Upper lobe of left lung (tissue), 6 donors: ENCODE measurements around the gene PAQR5. TPM values are rescaled to one million over a fixed set of nuclear protein-coding genes. Genes with fewer than 3 reads are reported as not detected.
"Not testable (repeated sequence)": the region's sequence is repeated elsewhere in the genome, so short reads cannot be mapped to it uniquely, and the experiment has no call there.

Experiments used
- ATAC-seq, 2 donors: fragments of 200-7000 bp; cut with Tn5 transposase; one replicate each; pipeline ENCODE4 v1.9.1; 2022; ENCODE audit warnings: mild to moderate bottlenecking in 2 of 2, moderate library complexity in 2 of 2; ENCODE audit not compliant: low FRiP score in 2 of 2
- DNase-seq, 2 donors: peaks; one replicate each; pipeline ENCODE4 v3.0.0-alpha.2; 2019 to 2020
- H3K27ac ChIP-seq, 4 donors: fragments of 200-600 bp; sonication (generic); one replicate each; pipeline ENCODE4 v1.5.1; 2016 to 2019
- H3K27me3 ChIP-seq, 4 donors: fragments of 200-600 bp; sonication (generic); one replicate each; pipeline ENCODE4 v1.5.1; 2017 to 2019
- H3K36me3 ChIP-seq, 4 donors: fragments of 200-600 bp; sonication (generic); one replicate each; pipeline ENCODE4 v1.5.1; 2016 to 2019
- H3K4me1 ChIP-seq, 4 donors: fragments of 200-600 bp; sonication (generic); one replicate each; pipeline ENCODE4 v1.5.1; 2018 to 2019
- H3K4me3 ChIP-seq, 4 donors: fragments of 200-600 bp; sonication (generic); one replicate each; pipeline ENCODE4 v1.5.1; 2017 to 2019; ENCODE audit warnings: mild to moderate bottlenecking in 2 of 4, moderate library complexity in 1 of 4
- H3K9me3 ChIP-seq, 4 donors: fragments of 200-600 bp; sonication (generic); one replicate each; pipeline ENCODE4 v1.5.1; 2018 to 2019
- CTCF ChIP-seq, 6 experiments: fragments of 450-650 bp in 4 of 6; fragments of 200-600 bp in 2 of 6; sonication (generic) in 2 of 6; IDR thresholded peaks; one replicate each; pipeline ENCODE4 v1.5.1; 2016 to 2019; ENCODE audit warnings: antibody characterized with exemption in 6 of 6
- EP300 ChIP-seq, 4 donors: sonication (generic); formaldehyde crosslinking; IDR thresholded peaks; one replicate each; pipeline ENCODE4 v1.5.1; 2017; ENCODE audit warnings: antibody characterized with exemption in 4 of 4, control low read depth in 2 of 4
- POLR2A ChIP-seq, 4 donors: fragments of 450-650 bp; IDR thresholded peaks; one replicate each; pipeline ENCODE4 v1.5.1; 2016 to 2017; ENCODE audit warnings: antibody characterized with exemption in 4 of 4, mild to moderate bottlenecking in 2 of 4
- POLR2AphosphoS5 ChIP-seq, 2 donors: sonication (generic); formaldehyde crosslinking; IDR thresholded peaks; one replicate each; pipeline ENCODE4 v1.5.1; 2017; ENCODE audit warnings: antibody characterized with exemption in 2 of 2
- WGBS, 2 donors: methylation state at CpG; one replicate each; pipeline ENCODE4 v1.1.5; 2017 to 2018; 5-methylcytosine and 5-hydroxymethylcytosine counted together
- total RNA-seq, 6 donors: library from RNA; depleted of rRNA in 4 of 6; stranded (reverse); fragments of >200 nt in 4 of 6; gene quantifications; one replicate each; pipeline versions ENCODE4 v1.1.0 to v1.2.1, GENCODE V29; 2016 to 2021
- donor health status: DM: no; HTN: no; CAD: no; lungs with moderate emphysema.
- donor health status: DM: no; HTN: yes; CAD: no; lungs with severe emphysema.

PAQR5 gene
- total RNA-seq, 6 donors from 2014 or later = 15.5 to 39.8 (median 26.5) TPM

DNA sequence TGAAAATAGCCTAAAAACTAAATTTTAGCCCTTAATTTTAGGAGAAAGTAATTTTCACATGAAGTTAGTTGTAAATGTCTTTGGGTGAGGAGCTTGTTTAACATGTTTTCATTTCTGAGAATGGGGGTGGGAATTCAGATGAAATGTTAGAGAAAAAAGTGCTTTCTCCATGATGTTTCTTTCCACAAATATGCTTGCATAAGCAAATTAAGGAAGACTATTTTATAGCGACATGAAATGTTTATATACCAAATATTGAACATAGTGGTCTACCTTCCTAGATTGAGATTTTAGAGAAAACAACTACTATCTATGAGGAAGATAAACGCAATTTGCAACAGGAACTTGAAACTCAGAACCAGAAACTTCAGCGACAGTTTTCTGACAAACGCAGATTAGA is 140.9 kb downstream of the PAQR5 start:
- ATAC-seq = no peak
- Histone ChIP-seq H3K27me3 (no peaks in the 10 kb centered on the region), H3K4me3 (no peak overlapping the region), H3K9me3 (no peaks in the 10 kb centered on the region), H3K4me1 (no peaks in the 10 kb centered on the region), H3K36me3 (no peaks in the 10 kb centered on the region), H3K27ac (no peak overlapping the region)
- no peak for DNase-seq
- TF ChIP-seq POLR2AphosphoS5 (IDR thresholded peaks at IDR 0.05) = no peak
- no peak for TF ChIP-seq EP300 (IDR thresholded peaks at IDR 0.05)
- no peak for TF ChIP-seq CTCF (IDR thresholded peaks at IDR 0.05)
- TF ChIP-seq POLR2A (IDR thresholded peaks at IDR 0.05) = no peak
- WGBS, 2 donors = 78 to 84% methylated on average over 4 of the region's 4 CpGs

GRCh38 chr15:69443032-69443611 is 144.4 kb downstream of the PAQR5 start:
- Histone ChIP-seq H3K27ac (no peak overlapping the region), H3K4me1 (no peaks in the 10 kb centered on the region), H3K27me3 (no peaks in the 10 kb centered on the region), H3K36me3 (no peaks in the 10 kb centered on the region), H3K9me3 (no peaks in the 10 kb centered on the region), H3K4me3 (no peak overlapping the region)
- DNase-seq (no peak), ATAC-seq (no peak)
- TF ChIP-seq POLR2A (IDR thresholded peaks at IDR 0.05) (no peak), CTCF (IDR thresholded peaks at IDR 0.05) (no peak), POLR2AphosphoS5 (IDR thresholded peaks at IDR 0.05) (no peak), EP300 (IDR thresholded peaks at IDR 0.05) (no peak)
- WGBS, 2 donors = 88 to 91% methylated on average over 5 of the region's 5 CpGs

DNA sequence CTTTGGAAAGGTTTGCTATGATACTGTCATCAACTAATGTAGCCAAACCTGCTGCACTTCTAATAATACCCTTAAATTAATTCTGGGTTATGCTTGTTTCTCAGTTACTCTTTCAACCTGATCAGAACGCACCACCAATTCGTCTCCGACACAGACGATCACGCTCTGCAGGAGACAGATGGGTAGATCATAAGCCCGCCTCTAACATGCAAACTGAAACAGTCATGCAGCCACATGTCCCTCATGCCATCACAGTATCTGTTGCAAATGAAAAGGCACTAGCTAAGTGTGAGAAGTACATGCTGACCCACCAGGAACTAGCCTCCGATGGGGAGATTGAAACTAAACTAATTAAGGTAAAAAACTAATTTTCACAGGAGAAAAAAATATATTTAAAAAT is 146.0 kb downstream of the PAQR5 start:
- TF ChIP-seq EP300 (IDR thresholded peaks at IDR 0.05) (no peak), POLR2A (IDR thresholded peaks at IDR 0.05) (no peak), POLR2AphosphoS5 (IDR thresholded peaks at IDR 0.05) (no peak), CTCF (IDR thresholded peaks at IDR 0.05) (no peak)
- 90 to 95% methylated on average over 7 of the region's 7 CpGs for WGBS, 2 donors
- H3K27ac ChIP-seq = no peak overlapping the region
- H3K27me3 ChIP-seq = no peaks in the 10 kb centered on the region
- ATAC-seq = no peak
- no peaks in the 10 kb centered on the region for H3K36me3 ChIP-seq
- H3K4me1 ChIP-seq = no peaks in the 10 kb centered on the region
- no peak overlapping the region for H3K4me3 ChIP-seq
- no peaks in the 10 kb centered on the region for H3K9me3 ChIP-seq
- no peak for DNase-seq

GRCh38 chr15:69446953-69447352 is 148.2 kb downstream of the PAQR5 start:
- Histone ChIP-seq H3K36me3 (no peaks in the 10 kb centered on the region), H3K4me1 (peaks cover 0 to 4% (median 2%) of the 10 kb centered on the region in 4 donors), H3K9me3 (no peaks in the 10 kb centered on the region), H3K4me3 (no peak overlapping the region), H3K27ac (no peak overlapping the region), H3K27me3 (no peaks in the 10 kb centered on the region)
- ATAC-seq (no peak), DNase-seq (no peak)
- TF ChIP-seq POLR2AphosphoS5 (IDR thresholded peaks at IDR 0.05) (no peak), EP300 (IDR thresholded peaks at IDR 0.05) (no peak), CTCF (IDR thresholded peaks at IDR 0.05) (no peak), POLR2A (IDR thresholded peaks at IDR 0.05) (no peak)
- WGBS, 2 donors = 85 to 90% methylated on average over 2 of the region's 2 CpGs

GRCh38 chr15:69450221-69450620 is 151.5 kb downstream of the PAQR5 start:
- not testable (repeated sequence) for H3K4me3 ChIP-seq, H3K9me3 ChIP-seq, H3K27ac ChIP-seq, ATAC-seq, H3K27me3 ChIP-seq, DNase-seq
- WGBS, 2 donors = 95 to 96% methylated on average over 4 of the region's 4 CpGs
- Histone ChIP-seq H3K4me1 (peaks cover 17 to 28% (median 23%) of the 10 kb centered on the region in 4 donors), H3K36me3 (peaks cover 0 to 12% (median 2%) of the 10 kb centered on the region in 4 donors)
